HUES64 (cell line): ENCODE results near the gene COL4A1.

Experiments
- H3K27ac ChIP-seq: 2 replicates; pipeline ENCODE4 v1.7.0; 2013; ENCODE audit warnings: low read depth, low read length, inconsistent platforms
- H3K27me3 ChIP-seq: 2 replicates; pipeline ENCODE4 v1.6.1; 2013; ENCODE audit warnings: mild to moderate bottlenecking, low read length; ENCODE audit not compliant: insufficient read depth
- H3K36me3 ChIP-seq: 2 replicates; pipeline ENCODE4 v1.6.1; 2013; ENCODE audit warnings: mild to moderate bottlenecking, low read length; ENCODE audit not compliant: insufficient read depth
- H3K4me1 ChIP-seq: 2 replicates; pipeline ENCODE4 v1.6.1; 2013; ENCODE audit warnings: mild to moderate bottlenecking, low read length, moderate library complexity; ENCODE audit not compliant: insufficient read depth
- H3K4me3 ChIP-seq: 2 replicates; pipeline ENCODE4 v1.5.1; 2013; ENCODE audit warnings: mild to moderate bottlenecking, low read length, moderate library complexity
- H3K9ac ChIP-seq: 2 replicates; pipeline ENCODE4 v1.6.1; 2013; ENCODE audit warnings: mild to moderate bottlenecking, low read depth, low read length
- H3K9me3 ChIP-seq: 2 replicates; pipeline ENCODE4 v1.6.1; 2013; ENCODE audit warnings: low read depth, low read length; ENCODE audit not compliant: insufficient read depth
- WGBS: fragments of 150-250, 120-280 bp; methylation state at CpG from one replicate; pipeline ENCODE4 v1.1.7; 2013; ENCODE audit warnings: missing lambda C conversion rate; 5-methylcytosine and 5-hydroxymethylcytosine counted together

Gene COL4A1

DNA sequence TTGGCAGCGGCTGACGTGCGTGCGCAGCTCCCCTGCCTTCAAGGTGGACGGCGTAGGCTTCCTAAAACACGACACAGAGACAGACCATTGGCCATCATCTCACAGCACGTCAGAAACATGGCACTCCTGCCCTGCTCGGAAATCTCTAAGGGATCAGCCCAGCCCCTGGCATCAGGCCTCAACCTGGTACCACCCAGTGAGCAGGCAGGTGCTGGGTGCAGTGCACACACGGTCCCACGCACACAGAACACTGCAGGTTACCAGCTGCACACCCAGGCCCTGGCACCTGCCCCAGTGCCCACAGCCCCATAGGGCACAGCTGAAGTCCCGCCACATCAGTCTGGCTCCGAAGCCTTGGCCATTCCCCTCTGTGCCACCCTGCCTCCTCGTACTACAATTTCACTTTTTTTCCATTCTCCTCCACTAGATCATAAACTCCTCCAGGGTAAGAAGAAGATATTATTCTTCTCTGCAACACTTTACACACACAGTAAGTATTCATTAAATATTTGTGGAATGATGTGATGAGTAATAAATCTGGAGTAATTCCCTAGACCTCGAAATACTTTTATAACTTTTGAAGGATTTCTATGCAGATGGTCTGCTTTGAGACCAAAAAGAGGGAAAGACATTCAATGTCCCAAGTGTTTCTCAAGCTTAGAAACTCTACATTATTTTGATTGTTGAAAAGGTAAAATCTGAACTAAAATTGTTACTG lies 156.4 kb downstream of the COL4A1 start:
- Histone ChIP-seq H3K9me3 (no peaks in the 10 kb centered on the region), H3K27ac (no peak overlapping the region), H3K36me3 (peaks cover 58% of the 10 kb centered on the region), H3K4me1 (no peaks in the 10 kb centered on the region), H3K4me3 (no peak overlapping the region), H3K27me3 (no peaks in the 10 kb centered on the region), H3K9ac (no peak overlapping the region)
- 96% methylated on average over 15 of the region's 15 CpGs for WGBS

GRCh38 chr13:110149036-110149435 lies 157.9 kb downstream of the COL4A1 start:
- no peak overlapping the region for H3K9ac ChIP-seq
- H3K36me3 ChIP-seq, result peaks cover 50% of the 10 kb centered on the region
- no peaks in the 10 kb centered on the region for H3K27me3 ChIP-seq
- H3K27ac ChIP-seq, result no peak overlapping the region
- H3K4me3 ChIP-seq, result no peak overlapping the region
- H3K9me3 ChIP-seq, result no peaks in the 10 kb centered on the region
- no peaks in the 10 kb centered on the region for H3K4me1 ChIP-seq
- 94% methylated on average over 7 of the region's 7 CpGs for WGBS

- Histone ChIP-seq H3K9ac (no peak overlapping the region), H3K36me3 (no peaks in the 10 kb centered on the region), H3K4me1 (peaks cover 25% of the 10 kb centered on the region), H3K4me3 (no peak overlapping the region), H3K27me3 (peaks cover 11% of the 10 kb centered on the region; the same call in 1 of the 2 replicates), H3K9me3 (peaks cover 4% of the 10 kb centered on the region; the same call in 1 of the 2 replicates), H3K27ac (no peak overlapping the region)
- 92% methylated on average over 3 of the region's 3 CpGs for WGBS
These were observed 166.9 kb downstream of the COL4A1 start for GRCh38 chr13:110140099-110140498.

DNA sequence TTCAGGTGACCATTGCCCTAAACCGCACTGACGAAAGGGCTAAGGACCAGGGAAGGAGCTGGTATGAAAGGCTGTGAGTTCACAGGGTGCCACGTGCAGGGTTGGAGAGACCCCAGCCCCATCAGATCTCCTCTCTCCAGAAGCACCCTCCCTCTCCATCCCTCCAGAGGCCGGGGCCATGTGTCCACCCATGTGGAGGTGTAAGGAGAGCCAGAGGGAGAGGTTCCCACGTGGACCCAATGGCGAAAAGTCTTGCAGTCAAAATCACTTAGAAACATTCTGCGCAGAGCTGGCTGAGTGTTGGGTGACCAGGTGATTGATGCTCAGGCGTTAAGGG lies 168.3 kb downstream of the COL4A1 start:
- H3K4me3 ChIP-seq, result peak overlapping the region; percentile 65
- H3K9me3 ChIP-seq, result peaks cover 4% of the 10 kb centered on the region; the same call in 1 of the 2 replicates
- H3K9ac ChIP-seq, result peak overlapping the region; percentile 59
- WGBS, result 39% methylated on average over 7 of the region's 8 CpGs
- no peaks in the 10 kb centered on the region for H3K36me3 ChIP-seq
- H3K4me1 ChIP-seq, result peaks cover 34% of the 10 kb centered on the region
- peaks cover 11% of the 10 kb centered on the region; the same call in 1 of the 2 replicates for H3K27me3 ChIP-seq
- no peak overlapping the region; the same call in 1 of the 2 replicates for H3K27ac ChIP-seq

GRCh38 chr13:110138010-110138699 lies 168.8 kb downstream of the COL4A1 start:
- under 1% methylated on average over 60 of the region's 60 CpGs for WGBS
- Histone ChIP-seq H3K27ac (peak overlapping the region; percentile 36), H3K9ac (peak overlapping the region; percentile 59), H3K9me3 (peaks cover 4% of the 10 kb centered on the region; the same call in 1 of the 2 replicates), H3K27me3 (peaks cover 11% of the 10 kb centered on the region; the same call in 1 of the 2 replicates), H3K36me3 (no peaks in the 10 kb centered on the region), H3K4me1 (peaks cover 35% of the 10 kb centered on the region), H3K4me3 (peak overlapping the region; percentile 65)

DNA sequence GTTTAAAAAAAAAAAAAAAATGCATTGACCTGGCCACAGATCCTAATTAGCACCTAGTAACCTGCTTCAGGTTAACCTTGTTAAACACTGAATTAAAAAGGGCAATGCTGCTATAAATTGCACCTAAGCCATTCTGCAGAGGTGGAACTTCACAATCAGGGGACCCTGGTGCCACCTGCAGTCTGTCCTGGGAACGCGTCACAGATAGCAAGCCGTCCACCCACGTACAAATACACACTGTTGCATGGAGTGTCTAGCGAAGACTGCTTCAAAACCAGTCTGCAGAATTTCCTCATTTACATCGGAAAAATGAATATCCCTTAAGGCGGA lies 169.3 kb downstream of the COL4A1 start:
- peak overlapping the region; percentile 36 for H3K27ac ChIP-seq
- under 1% methylated on average over 7 of the region's 7 CpGs for WGBS
- H3K9ac ChIP-seq, result peak overlapping the region; percentile 59; the same call in 1 of the 2 replicates
- H3K4me3 ChIP-seq, result peak overlapping the region; percentile 65
- H3K36me3 ChIP-seq, result no peaks in the 10 kb centered on the region
- H3K9me3 ChIP-seq, result peaks cover under 1% of the 10 kb centered on the region; the same call in 1 of the 2 replicates
- H3K4me1 ChIP-seq, result peaks cover 39% of the 10 kb centered on the region
- H3K27me3 ChIP-seq, result peaks cover 11% of the 10 kb centered on the region; the same call in 1 of the 2 replicates

GRCh38 chr13:110136660-110137585 lies 170.0 kb downstream of the COL4A1 start:
- no peaks in the 10 kb centered on the region for H3K36me3 ChIP-seq
- H3K9ac ChIP-seq, result peak overlapping the region; percentile 59; the same call in 1 of the 2 replicates
- 31% methylated on average over 14 of the region's 16 CpGs for WGBS
- H3K9me3 ChIP-seq, result no peaks in the 10 kb centered on the region
- H3K27ac ChIP-seq, result peak overlapping the region; percentile 40
- H3K4me1 ChIP-seq, result peaks cover 46% of the 10 kb centered on the region
- H3K4me3 ChIP-seq, result peak overlapping the region; percentile 65
- peaks cover 11% of the 10 kb centered on the region; the same call in 1 of the 2 replicates for H3K27me3 ChIP-seq

DNA sequence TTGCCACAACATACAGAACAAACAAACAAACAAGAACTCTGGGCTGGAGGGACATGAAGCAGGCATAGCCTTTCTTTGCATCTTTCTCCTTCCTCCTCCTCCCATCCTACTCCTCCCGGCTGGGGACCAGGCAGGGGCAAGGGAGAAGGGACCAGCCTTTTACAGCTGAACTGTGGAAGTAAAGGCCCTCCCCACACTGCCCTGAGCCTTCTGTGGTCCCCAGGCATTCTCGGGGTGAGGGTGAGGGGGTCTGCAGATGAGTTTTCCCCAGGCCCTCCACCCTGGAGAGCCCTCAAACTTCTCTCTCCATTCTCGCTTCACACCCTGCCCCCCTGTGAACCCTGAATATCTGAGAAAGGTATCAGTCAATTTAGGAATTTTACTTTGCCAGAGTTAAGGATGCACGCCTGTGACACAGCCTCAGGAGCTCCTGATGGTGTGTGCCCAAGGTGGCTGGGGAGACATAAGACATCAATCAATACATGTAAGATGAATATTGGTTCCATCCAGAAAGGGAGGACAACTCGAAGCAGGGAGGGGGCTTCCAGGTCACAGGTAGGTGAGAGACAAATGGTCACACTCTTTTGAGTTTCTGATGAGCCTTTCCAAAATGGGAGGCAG lies 170.9 kb downstream of the COL4A1 start:
- H3K4me3 ChIP-seq, result no peak overlapping the region
- peak overlapping the region; percentile 40; the same call in 1 of the 2 replicates for H3K27ac ChIP-seq
- H3K9me3 ChIP-seq, result no peaks in the 10 kb centered on the region
- peaks cover 11% of the 10 kb centered on the region; the same call in 1 of the 2 replicates for H3K27me3 ChIP-seq
- H3K36me3 ChIP-seq, result no peaks in the 10 kb centered on the region
- H3K4me1 ChIP-seq, result peaks cover 50% of the 10 kb centered on the region
- no peak overlapping the region; the same call in 1 of the 2 replicates for H3K9ac ChIP-seq
- 72% methylated on average over 4 of the region's 5 CpGs for WGBS

GRCh38 chr13:110134801-110135200 lies 172.2 kb downstream of the COL4A1 start:
- Histone ChIP-seq H3K4me1 (peaks cover 50% of the 10 kb centered on the region), H3K9me3 (no peaks in the 10 kb centered on the region), H3K36me3 (no peaks in the 10 kb centered on the region), H3K9ac (no peak overlapping the region), H3K27me3 (peaks cover 11% of the 10 kb centered on the region; the same call in 1 of the 2 replicates), H3K27ac (peak overlapping the region; percentile 8; the same call in 1 of the 2 replicates), H3K4me3 (no peak overlapping the region)
- 49% methylated on average over 8 of the region's 8 CpGs for WGBS

DNA sequence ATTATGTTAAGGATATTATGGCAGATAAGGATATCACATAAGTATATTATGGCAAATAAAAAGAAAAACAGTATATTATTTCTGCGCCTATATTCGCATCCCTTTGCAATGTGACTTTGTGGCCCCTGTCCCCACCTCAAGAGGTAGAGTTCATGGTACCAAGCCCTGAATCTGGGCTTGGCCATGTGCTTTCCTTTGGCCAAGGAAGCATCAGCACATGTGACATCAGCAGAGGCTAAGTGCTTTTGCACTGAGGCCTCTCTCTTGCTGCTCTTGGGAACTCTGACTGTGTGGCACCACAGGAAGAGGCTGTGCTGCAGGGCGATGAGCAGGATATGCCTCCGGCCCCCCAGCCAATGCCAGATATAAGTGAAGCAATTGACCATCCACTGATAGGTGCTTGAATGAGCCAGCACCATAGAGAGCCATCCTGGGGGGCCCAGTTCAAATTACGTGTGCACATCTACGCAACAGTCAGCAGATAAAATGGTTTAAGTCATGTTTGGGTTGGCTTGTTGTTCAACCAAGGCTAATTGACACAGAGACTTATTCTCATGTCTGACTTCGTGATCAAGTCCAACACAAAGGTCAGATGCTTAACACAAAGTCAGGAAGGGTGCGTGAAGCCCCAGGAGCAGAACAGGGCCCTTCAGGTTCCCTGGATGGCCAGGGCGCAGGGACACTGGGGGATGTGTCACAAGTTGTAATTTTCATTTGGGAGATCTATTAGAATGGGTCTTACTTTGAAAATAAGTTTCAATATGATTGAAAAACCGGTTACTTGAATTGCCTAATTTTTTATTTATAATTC lies 173.3 kb downstream of the COL4A1 start:
- Histone ChIP-seq H3K4me3 (no peak overlapping the region), H3K9me3 (no peaks in the 10 kb centered on the region), H3K27ac (no peak overlapping the region), H3K36me3 (no peaks in the 10 kb centered on the region), H3K9ac (no peak overlapping the region), H3K4me1 (peaks cover 50% of the 10 kb centered on the region), H3K27me3 (peaks cover 6% of the 10 kb centered on the region; the same call in 1 of the 2 replicates)
- 92% methylated on average over 9 of the region's 10 CpGs for WGBS
